ENCODE results near the gene RSPO1. TPM values are rescaled to one million over a fixed set of nuclear protein-coding genes. Genes with fewer than 3 reads are reported as not detected.

The RSPO1 gene
- total RNA-seq, 2 experiments from 2014 or later: not detected

- Histone ChIP-seq H3K4me2 (ENCODE audit: low read length) (no peak overlapping the region), H3K27ac (ENCODE audit: low read depth, low read length, poor library complexity, severe bottlenecking) (no peak overlapping the region), H3K9me3 (ENCODE audit: low read length) (no peaks in the 10 kb centered on the region), H3K4me1 (ENCODE audit: insufficient read depth, low read length, poor library complexity, severe bottlenecking) (peaks cover 15% of the 10 kb centered on the region), H3K4me3 (ENCODE audit: low read depth, low read length, poor library complexity, severe bottlenecking) (no peak overlapping the region), H3K79me2 (ENCODE audit: insufficient read depth, low read depth, low read length) (no peaks in the 10 kb centered on the region), H4K20me1 (ENCODE audit: insufficient read depth, low read length) (no peaks in the 10 kb centered on the region), H3K36me3 (ENCODE audit: insufficient read depth, low read length) (no peaks in the 10 kb centered on the region), H3K9me2 (ENCODE audit: insufficient read depth, low read length) (no peaks in the 10 kb centered on the region), H2AFZ (ENCODE audit: low read length) (no peak overlapping the region)
- no peak for TF ChIP-seq CTCF (conservative IDR thresholded peaks at IDR 0.05; ENCODE audit: low read length)
- no peak for TF ChIP-seq EZH2phosphoT487 (IDR thresholded peaks at IDR 0.05; ENCODE audit: borderline replicate concordance, low read depth, low read length)
- intact Hi-C loops (cut with micrococcal nuclease; ENCODE audit: unreplicated experiment): no loop called here
- BruUV-seq (replicated peaks): no TSS peak
- no peak for DNase-seq (ENCODE audit: low spot score)
- ChIA-PET CTCF (ENCODE audit: unreplicated experiment) (no interaction called here), POLR2A (no interaction called here)
Observed at GRCh38 chr1:37658486-37658885, 23.8 kb upstream of the RSPO1 start.

- intact Hi-C loops (cut with micrococcal nuclease; ENCODE audit: unreplicated experiment): no loop called here
- no peaks in the 10 kb centered on the region for H3K9me3 ChIP-seq (ENCODE audit: low read length)
- no peak overlapping the region for H3K4me2 ChIP-seq (ENCODE audit: low read length)
- BruUV-seq (replicated peaks): no TSS peak
- no peaks in the 10 kb centered on the region for H3K79me2 ChIP-seq (ENCODE audit: insufficient read depth, low read depth, low read length)
- H2AFZ ChIP-seq (ENCODE audit: low read length): no peak overlapping the region
- no peaks in the 10 kb centered on the region for H3K36me3 ChIP-seq (ENCODE audit: insufficient read depth, low read length)
- no peak for DNase-seq (ENCODE audit: low spot score)
- H3K9me2 ChIP-seq (ENCODE audit: insufficient read depth, low read length): no peaks in the 10 kb centered on the region
- TF ChIP-seq EZH2phosphoT487 (IDR thresholded peaks at IDR 0.05; ENCODE audit: borderline replicate concordance, low read depth, low read length): no peak
- TF ChIP-seq CTCF (conservative IDR thresholded peaks at IDR 0.05; ENCODE audit: low read length): no peak
- no peaks in the 10 kb centered on the region for H4K20me1 ChIP-seq (ENCODE audit: insufficient read depth, low read length)
- POLR2A ChIA-PET: no interaction called here
- CTCF ChIA-PET (ENCODE audit: unreplicated experiment): no interaction called here
- H3K4me3 ChIP-seq (ENCODE audit: low read depth, low read length, poor library complexity, severe bottlenecking): no peak overlapping the region
- H3K27ac ChIP-seq (ENCODE audit: low read depth, low read length, poor library complexity, severe bottlenecking): no peak overlapping the region
- H3K4me1 ChIP-seq (ENCODE audit: insufficient read depth, low read length, poor library complexity, severe bottlenecking): peaks cover 15% of the 10 kb centered on the region
Observed at GRCh38 chr1:37657620-37658412, 23.1 kb upstream of the RSPO1 start.

- Histone ChIP-seq H3K9me2 (ENCODE audit: insufficient read depth, low read length) (no peaks in the 10 kb centered on the region), H3K4me3 (ENCODE audit: low read depth, low read length, poor library complexity, severe bottlenecking) (no peak overlapping the region), H3K4me2 (ENCODE audit: low read length) (no peak overlapping the region), H4K20me1 (ENCODE audit: insufficient read depth, low read length) (no peaks in the 10 kb centered on the region), H3K27ac (ENCODE audit: low read depth, low read length, poor library complexity, severe bottlenecking) (no peak overlapping the region), H3K36me3 (ENCODE audit: insufficient read depth, low read length) (no peaks in the 10 kb centered on the region), H2AFZ (ENCODE audit: low read length) (no peak overlapping the region), H3K9me3 (ENCODE audit: low read length) (no peaks in the 10 kb centered on the region), H3K4me1 (ENCODE audit: insufficient read depth, low read length, poor library complexity, severe bottlenecking) (peaks cover 5% of the 10 kb centered on the region), H3K79me2 (ENCODE audit: insufficient read depth, low read depth, low read length) (no peaks in the 10 kb centered on the region)
- CTCF ChIA-PET (ENCODE audit: unreplicated experiment): no interaction called here
- BruUV-seq (replicated peaks): no TSS peak
- no peak for DNase-seq (ENCODE audit: low spot score)
- POLR2A ChIA-PET: no interaction called here
- intact Hi-C loops (cut with micrococcal nuclease; ENCODE audit: unreplicated experiment): no loop called here
- no peak for TF ChIP-seq CTCF (conservative IDR thresholded peaks at IDR 0.05; ENCODE audit: low read length)
- no peak for TF ChIP-seq EZH2phosphoT487 (IDR thresholded peaks at IDR 0.05; ENCODE audit: borderline replicate concordance, low read depth, low read length)
Observed at GRCh38 chr1:37656881-37657280, 22.2 kb upstream of the RSPO1 start.

Measured in OCI-LY7 (cell line).